NCI-H82 (cell line): ENCODE measurements around the gene RBM20.

Source experiments
- DNase-seq: peaks from one replicate; lab custom pipeline; 2025; lab: John Stamatoyannopoulos, UW

RBM20 gene

DNA sequence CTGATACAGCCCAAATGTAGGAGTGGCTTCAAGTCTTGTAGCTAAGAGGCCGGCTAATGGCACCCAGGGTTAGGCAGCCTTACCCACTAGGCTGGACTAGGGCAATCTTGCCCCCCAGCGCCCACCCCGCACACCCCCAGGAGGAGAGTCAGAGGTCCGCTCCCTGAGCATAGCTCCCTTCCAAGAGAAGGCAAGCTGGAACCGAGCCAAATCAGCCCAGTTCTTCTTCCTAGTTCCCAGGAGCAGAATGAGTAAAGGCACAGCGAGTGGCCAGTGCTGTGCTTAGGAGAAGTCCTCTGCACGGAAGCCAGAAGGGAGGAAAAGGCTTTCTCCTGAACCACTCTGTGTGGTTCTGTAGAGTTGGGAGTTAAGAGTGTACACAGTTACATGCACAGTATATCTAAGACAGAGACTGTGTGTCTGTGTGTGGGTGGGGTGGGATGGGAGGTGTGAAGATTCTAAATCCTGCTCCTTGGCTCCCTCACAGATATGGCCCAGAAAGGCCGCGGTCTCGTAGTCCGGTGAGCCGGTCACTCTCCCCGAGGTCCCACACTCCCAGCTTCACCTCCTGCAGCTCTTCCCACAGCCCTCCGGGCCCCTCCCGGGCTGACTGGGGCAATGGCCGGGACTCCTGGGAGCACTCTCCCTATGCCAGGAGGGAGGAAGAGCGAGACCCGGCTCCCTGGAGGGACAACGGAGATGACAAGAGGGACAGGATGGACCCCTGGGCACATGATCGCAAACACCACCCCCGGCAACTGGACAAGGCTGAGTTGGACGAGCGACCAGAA is 167.8 kb downstream of the RBM20 start:
- no peak for DNase-seq

DNA sequence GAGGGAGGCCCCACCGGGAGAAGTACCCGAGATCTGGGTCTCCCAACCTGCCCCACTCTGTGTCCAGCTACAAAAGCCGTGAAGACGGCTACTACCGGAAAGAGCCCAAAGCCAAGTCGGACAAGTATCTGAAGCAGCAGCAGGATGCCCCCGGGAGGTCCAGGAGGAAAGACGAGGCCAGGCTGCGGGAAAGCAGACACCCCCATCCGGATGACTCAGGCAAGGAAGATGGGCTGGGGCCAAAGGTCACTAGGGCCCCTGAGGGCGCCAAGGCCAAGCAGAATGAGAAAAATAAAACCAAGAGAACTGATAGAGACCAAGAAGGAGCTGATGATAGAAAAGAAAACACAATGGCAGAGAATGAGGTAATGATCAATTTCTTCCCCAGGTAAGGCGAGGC is 168.4 kb downstream of the RBM20 start:
- DNase-seq = no peak

DNA sequence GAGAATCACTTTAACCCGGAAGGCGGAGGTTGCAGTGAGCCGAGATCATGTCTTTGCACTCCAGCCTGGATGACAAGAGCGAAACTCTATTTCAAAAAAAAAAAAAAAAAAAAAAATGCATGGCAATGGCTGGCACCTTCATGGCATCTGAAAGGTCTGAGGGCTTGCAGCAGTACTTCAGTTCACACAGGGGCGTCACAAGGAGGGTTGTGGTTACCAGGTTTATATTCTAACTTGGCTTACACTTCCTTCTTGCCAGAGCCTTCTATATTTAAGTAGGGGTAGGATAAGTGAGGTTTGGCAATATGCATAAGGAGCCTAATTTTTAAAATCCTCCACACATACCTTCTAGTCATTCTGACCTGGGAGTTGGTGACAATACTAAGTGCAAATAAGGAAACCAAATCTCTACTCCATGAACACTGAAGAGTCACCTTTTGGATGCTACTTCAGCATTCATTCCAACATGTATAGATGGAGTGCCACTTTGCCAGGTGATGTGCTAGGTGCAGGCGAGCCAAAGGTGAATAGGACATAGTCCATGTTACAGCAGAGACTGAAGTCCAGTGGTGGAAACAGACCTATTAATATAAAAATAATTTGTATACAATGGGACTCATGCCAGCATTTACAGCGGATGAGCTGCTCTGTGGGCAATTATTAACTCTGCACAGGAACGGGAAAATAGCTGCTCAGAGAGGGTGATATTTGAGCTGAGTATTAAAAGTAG is 169.8 kb downstream of the RBM20 start:
- no peak for DNase-seq

DNA sequence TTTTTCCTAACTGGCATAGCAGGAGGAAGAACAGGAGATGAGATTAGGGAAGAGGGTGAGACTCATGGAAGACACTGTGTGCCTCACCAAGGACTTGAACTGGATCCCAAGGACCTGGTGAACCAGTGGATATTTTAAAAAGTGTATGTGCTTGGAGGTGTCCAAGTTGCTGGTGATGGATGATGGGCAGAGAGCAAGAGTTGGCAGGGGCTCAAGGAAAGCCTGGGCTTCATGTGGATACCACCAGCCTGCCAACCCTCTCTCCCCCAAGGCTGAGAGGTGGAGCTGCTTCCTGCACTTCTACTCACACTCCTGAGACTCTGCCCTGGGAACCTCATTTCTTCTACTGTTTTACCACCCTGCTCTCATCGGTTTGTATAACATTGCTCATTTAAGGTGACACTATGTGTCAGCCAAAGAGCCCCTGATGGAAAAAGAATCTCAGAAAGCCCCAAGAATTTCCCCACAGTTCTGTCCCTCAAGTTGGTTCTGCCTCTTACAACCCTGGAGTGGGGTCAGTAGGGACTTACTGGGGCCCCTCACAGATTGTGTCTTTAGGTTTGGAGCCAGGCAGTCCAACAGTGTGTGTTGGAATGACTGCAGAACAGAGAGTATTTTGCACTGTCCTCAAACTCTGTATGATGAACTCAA is 171.3 kb downstream of the RBM20 start:
- no peak for DNase-seq

DNA sequence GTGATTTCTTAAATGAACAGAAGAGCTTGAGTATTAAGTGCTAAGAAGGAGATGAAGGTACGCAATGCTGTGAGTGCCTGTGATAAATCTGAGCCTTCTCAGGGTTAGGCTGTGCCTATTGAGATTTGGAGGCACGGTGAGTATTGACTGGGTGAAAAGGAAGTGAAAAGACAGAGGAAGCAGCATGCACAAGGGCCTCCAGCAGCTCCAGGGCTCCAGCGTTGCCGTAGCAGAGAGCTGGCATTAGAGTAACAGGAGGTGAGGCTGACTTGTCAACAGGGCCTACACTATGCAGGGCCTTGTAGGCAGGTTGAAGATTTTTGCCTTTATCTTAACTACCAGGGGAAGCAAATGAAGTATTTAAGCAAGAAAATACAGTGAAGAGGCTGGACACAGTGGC is 173.5 kb downstream of the RBM20 start:
- DNase-seq = peak; percentile 40

DNA sequence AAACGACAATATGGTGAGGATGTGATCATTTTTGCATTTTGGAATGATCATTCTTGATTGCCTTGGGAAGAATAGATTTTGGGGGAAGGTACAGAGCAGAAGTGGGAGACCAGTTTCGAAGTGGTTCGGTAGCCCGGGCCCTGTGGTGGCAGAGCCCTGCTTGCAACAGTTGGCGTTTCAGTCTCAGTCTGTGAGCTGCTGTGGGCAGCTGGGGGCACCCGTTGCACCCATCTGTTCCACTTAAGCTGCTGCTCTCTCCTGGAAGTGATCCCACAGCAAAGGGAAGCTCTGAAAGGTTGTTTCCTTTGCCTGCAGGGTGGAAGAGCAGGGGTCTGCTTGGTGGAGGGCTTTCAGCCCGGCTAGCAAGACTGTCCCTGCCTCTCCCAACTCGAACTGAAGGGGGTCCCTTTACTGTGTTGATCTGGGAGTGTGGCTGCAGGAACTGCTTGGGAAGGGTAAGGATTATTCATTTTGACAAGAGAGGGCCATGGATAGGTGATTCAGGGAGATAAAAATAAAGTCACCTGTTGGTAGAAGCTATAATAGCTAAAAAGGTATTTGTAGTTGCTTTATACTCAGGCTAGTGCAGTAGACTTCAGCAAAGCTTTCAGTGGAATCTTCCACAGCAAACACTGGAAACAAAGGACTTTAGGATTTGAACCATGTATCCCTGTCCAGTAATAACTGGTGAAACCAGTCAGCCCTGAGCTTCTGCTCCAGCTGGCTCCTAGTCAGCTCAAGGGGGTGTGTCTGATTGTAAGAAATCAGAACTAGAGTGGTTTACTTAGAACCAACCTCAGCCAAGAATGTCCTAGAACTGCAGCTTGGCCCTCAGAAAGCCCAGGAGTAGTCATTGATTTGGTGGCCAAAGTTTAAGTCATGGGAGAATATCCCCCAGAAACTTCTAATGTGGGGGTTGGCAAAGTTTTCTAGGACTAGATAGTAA is 174.4 kb downstream of the RBM20 start:
- DNase-seq = peak; percentile 80

DNA sequence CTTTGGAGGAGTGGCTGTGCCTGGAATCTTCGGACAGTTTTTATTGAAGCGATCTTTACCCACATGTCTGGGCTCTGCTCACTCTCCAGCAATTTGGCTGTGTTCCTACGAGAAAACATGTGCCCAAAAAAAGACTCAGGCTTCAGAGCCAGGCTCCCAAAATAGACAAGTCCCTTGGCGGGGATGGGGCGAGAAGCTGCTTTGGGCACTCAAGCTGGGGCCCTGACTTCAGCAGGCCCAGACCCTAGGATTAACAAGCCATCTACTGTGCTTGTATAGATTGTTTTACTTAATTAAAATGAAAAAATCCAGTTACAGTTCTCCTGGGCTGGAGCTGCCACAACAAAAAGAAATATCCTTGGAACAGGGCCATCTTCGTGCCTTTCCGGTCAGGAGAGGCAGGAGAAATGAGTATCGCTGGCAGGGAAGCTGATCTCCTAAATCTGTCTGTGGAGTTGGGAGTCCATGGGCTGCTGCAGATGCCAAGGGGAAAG is 176.2 kb downstream of the RBM20 start:
- no peak for DNase-seq

DNA sequence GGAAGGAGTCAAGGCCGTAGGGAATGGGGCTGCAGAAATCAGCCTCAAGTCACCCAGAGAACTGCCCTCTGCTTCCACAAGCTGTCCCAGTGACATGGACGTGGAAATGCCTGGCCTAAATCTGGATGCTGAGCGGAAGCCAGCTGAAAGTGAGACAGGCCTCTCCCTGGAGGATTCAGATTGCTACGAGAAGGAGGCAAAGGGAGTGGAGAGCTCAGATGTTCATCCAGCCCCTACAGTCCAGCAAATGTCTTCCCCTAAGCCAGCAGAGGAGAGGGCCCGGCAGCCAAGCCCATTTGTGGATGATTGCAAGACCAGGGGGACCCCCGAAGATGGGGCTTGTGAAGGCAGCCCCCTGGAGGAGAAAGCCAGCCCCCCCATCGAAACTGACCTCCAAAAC is 177.4 kb downstream of the RBM20 start:
- DNase-seq = no peak

DNA sequence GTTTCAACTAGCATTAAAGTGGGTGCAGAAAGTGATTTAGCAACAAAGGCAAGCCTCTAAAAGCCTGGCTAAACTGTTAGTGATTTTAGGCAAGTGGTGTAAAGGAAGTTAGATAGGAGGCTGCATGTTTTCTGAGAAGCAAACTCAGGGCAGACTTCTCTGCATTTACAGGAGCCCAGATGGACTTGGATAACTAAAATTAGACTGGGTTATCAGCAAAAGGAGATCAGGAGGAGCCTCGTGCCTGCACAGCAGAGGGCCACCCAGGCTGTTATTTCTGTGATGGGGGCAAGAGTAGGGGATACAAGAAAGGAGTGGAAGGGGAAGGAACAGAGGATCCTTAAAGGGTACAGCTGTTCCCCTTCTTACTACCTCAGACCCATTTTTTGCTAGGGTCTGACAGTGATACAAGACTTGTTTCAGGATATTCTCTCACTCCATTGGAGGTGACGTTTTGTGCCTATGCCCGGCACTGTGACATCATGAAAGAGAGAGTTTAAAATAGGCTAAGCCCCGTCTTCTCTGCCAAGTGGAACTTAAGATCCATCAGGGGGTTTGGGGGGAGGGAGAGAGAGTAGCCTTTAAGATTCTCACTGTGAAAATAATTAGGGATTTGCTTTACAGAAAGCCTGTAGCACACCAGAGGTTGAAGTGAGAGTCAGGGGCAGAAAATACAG is 178.0 kb downstream of the RBM20 start:
- peak; percentile 28 for DNase-seq

DNA sequence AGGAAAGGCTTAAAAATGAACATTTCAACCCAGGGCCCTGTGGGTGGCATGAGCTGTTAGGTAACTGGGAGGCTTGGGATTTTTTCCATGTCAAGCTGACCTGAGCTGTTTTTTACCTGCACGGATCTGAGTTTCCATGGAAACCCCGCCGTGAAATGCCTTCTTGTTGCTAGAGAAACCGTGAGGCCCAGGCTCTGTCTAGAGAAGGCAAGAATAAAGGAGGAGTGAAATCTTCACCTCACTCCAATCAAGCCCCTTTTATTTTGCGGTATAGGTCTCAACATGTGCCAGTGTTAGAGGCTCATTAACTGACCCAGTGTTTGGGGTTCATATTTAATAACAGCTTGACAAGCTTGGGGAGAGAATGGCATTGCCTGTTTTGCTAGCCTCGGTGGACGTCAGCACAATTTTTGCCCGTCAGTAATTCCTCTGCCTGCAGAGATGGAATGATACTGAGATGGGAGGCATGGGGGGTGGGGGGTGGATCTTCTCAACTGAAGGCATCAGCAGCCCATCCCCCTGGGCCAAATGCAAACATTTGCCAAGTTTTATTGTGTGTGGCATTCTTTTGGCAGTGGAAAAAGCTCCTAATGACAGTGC is 178.7 kb downstream of the RBM20 start:
- no peak for DNase-seq

DNA sequence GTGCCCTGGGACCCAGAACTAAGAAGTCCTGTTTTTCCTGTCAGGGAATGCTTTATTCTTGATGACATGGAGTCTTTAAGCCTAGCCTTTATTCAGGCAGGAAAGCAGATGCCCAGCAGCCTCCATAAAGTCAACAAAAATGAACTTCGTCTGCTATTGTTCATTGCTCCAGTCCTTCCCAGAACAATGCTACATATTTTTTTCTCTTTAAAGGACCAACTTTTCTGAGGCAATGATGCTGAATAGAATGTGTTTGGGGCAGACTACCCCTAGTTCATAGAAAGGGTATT is 180.0 kb downstream of the RBM20 start:
- no peak for DNase-seq

DNA sequence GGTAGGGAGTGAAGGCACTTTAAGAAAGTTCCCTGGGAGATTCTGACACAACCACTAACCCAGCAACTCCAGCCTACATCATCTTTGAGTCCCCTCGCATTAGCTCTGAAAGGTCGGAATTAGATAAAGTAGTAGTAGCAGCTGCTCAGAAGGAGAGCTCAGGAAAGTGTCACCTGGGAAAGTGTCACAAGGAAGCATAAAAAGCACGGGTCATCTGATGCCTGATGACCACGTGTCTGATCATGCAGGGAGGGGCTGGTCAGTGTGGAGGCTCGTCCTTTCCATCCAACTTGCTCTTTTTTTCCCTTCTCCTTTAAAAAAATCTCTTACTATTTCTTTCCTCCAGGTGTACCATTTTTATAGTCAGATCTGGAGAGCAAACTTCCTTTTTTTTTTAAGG is 180.5 kb downstream of the RBM20 start:
- no peak for DNase-seq

DNA sequence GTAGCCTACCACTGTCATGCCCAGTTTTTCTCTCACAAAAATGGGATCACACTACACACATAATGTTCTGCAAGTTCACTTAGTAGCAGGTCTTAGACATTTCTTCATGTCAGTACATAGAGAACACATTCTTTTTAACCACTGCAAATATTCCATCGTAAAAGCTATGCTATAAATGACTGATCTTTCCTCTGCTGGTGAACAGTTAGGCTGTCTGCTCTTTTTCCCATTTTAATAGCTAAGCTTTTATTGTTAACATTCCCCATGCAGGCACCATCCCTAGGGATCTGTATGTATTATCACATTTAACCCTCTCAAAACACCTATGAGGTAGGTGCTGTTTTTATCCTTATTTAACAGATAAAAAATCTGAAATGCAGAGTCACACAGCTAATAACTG is 181.4 kb downstream of the RBM20 start:
- DNase-seq = no peak

DNA sequence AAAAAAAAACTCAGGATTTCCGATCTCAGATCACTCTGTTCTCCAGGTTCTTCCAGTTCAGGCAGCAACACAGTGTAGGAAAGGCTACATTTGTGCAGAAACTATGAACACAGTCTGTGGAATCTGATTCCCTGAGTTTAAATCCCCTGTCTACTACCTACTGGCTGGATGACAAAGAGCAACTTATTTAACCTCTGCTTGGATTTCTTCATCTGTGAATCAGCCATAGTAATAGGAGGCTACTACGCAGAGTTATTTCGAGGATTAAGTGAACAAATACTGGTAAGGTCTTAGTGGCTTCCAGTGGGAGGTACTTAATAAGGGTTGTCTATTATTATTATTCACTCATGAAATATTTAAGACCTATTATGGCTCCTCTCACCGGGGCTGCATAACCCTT is 183.3 kb downstream of the RBM20 start:
- no peak for DNase-seq

DNA sequence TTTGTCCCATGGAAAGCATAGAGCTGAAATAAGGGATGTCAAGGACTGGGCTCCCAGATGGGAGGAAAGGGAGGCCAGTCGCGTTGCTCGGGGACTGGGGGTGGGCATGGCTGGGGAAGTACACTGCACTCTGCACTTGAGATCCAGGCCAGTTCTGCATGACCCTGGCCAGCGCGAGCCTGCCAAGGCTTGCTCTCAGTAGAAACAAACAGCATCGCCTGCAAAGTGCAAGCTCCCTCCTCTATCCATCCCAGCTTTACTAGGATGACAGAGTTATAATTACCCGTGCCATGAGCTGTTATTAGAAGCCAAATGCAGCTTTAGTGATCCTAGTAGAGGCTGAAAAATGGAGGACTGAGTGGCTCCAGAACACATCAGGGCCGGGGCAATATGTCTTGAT is 183.7 kb downstream of the RBM20 start:
- DNase-seq = no peak

DNA sequence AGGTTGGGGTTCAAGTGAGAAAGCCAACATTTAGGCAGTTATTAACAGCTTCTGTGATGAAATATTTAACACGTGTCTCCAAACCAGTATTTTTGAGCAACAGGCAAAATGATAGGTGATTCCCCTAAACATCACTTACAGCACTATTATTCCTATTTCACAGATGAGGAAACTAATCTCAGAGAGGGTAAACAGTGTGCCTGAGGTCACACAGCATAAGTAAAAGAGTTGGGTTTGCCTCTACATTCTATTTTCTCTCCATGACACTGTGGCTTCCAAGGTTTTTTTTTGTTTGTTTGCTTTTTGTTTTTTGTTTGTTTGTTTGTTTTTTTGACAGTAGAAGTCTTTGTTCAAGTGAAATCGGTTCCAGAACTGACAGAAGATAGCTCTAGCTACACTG is 184.4 kb downstream of the RBM20 start:
- DNase-seq = no peak

DNA sequence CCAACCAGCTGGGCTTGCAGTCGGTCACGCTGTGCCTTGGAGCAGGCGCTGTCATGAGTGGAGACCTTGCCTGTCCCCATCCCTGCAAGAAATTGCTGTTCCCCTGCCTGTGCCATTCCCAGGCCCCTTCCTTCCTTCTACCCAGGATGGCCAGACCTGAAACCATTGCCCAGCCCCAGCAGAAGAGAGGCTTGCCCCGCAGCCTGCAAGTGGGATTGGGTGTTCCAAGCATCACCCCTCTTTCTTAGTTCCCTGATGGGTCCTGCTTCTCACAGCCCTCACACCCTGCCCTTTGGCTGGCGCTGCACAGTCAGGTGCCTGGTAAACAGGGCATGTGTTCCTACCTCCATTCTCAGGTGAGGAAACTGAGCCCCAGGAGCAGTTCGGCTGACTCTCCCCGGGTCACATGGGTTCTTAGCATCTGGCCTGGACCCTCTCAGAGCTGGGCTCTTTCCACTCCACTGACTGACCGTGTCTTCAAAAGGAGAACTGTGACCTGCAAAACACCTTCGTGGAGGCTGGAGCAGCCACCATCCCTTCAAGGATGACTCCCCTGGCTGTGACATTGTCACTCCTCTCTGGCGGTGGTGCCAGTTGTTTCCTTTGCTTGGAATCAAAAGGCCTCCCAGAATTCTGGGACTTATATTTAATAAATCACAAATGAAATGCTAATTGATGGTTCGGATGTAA is 185.7 kb downstream of the RBM20 start:
- no peak for DNase-seq

DNA sequence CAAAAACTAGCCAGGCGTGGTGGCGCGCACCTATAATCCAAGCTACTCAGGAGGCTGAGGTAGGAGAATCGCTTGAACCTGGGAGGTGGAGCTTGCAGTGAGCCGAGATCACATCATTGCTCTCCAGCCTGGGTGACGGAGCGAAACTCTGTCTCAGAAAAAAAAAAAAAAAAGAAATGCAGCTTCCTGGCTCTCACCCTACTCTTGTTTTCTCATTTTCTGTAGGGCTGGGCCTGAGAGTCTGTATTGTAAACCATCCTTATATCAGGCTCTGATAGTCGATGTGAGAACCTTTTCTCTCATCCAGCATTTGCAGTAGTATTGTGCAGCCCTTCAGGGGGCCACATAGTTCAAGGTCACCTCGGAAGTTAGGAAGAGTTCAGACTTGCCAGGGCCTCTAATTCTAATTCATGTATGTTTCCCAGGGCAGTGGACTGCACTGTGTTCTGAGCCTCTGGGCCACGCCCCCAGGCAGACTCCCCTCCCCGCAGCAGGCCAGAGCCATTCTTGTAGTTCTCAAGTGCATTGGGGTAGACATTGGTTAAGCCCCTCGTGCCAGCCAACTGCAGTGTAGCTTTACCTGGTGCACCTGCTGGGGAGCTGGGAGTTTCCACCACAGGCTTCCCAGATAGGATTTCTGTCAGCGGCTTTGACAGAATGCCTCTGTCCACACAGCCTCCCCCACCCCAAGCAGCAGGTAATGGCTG is 189.3 kb downstream of the RBM20 start:
- DNase-seq = no peak

DNA sequence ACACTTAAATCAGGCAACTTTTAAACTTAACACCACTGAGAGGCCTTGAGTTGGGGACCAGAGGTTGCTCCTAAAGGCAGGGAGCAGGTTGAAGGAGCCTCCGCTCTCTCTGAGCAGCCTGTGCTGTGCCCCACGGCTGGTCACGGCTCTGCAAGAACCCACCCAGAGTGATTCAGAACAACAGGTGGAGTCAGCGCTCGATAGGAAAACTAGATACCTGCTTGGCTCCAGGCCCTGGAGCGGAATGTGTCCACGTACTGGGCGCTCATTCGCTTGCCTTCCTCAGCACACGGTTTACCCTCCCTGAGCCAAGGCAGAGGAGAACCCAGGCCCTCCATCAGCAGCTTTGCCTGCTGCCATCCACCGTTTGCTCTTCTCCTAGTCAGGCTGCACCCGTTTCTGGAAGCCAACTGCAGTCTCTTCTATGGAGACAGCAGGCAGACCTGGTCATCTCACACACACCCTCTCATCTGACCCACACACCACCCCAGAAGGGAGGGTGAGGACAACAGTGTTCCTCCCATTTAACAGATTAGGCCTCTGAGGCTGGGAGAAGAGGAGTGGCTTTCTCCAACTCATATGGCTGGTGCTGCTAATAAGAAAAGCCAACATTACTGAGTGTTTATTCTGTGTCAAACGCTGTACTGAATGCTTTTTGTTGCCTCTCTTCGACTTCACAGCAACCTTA is 189.9 kb downstream of the RBM20 start:
- DNase-seq = no peak
